H1 (cell line): ENCODE results near the gene TOMM34.

Experiments used
- CTBP2 ChIP-seq: IDR thresholded peaks from 2 replicates; pipeline ENCODE4 v1.7.0; 2011; ENCODE audit warnings: borderline replicate concordance, mild to moderate bottlenecking, moderate library complexity, mixed read lengths, low read length; ENCODE audit not compliant: insufficient read depth, insufficient read length
- CTCF ChIP-seq, 3 experiments: IDR thresholded peaks; 1 replicate in 2 of 3; 2 replicates in 1 of 3; pipeline versions ENCODE4 v1.5.1 to v1.6.1; 2011; ENCODE audit warnings: low read length in 3 of 3, mild to moderate bottlenecking in 3 of 3, inconsistent platforms in 2 of 3, low read depth in 1 of 3, moderate library complexity in 1 of 3; ENCODE audit not compliant: insufficient read depth in 1 of 3; ENCODE audit errors: control extremely low read depth in 1 of 3
- E2F6 ChIP-seq: IDR thresholded peaks from 2 replicates; pipeline ENCODE4 v1.6.1; 2012; ENCODE audit warnings: inconsistent platforms
- MAFK ChIP-seq: IDR thresholded peaks from 2 replicates; pipeline ENCODE4 v1.6.1; 2012; ENCODE audit warnings: low read depth, mild to moderate bottlenecking, improper control_type of control experiment, low read length
- TF ChIP-seq, protein P1 (sequence below): fragments of 300-600 bp; sonication (generic); IDR thresholded peaks from 2 replicates; pipeline ENCODE4 v1.7.1; 2012; ENCODE audit warnings: low read length, moderate library complexity, mild to moderate bottlenecking, inconsistent platforms; ENCODE audit not compliant: insufficient replicate concordance

DNA sequence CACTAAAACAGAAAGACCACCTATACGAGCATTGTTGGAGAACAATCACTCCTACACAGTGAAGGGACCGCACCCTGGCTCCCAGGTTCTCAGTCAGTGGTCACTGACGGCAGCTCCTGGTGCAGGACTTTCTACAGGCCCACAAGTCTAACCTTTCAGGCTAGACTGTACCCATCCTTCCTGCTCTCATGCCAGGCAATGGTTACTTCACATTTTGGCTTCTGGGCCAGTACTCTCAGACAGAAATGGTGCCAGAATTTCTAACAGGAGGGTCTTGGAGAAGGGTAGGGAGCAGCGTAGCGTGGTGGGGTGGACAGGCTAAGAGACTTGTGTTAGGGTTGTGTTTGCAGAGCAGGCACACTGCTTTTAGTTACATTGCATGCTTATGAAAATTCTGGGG, 12.1 kb downstream of the TOMM34 start:
- TF ChIP-seq MAFK (no peak), CTBP2 (no peak), CTCF (IDR thresholded peaks at IDR 0.05; ENCODE audit: control extremely low read depth in 1 of 3, insufficient read depth in 1 of 3, low read depth in 1 of 3, low read length in 3 of 3) (no peak), E2F6 (no peak)
- TF ChIP-seq, protein P1, sequence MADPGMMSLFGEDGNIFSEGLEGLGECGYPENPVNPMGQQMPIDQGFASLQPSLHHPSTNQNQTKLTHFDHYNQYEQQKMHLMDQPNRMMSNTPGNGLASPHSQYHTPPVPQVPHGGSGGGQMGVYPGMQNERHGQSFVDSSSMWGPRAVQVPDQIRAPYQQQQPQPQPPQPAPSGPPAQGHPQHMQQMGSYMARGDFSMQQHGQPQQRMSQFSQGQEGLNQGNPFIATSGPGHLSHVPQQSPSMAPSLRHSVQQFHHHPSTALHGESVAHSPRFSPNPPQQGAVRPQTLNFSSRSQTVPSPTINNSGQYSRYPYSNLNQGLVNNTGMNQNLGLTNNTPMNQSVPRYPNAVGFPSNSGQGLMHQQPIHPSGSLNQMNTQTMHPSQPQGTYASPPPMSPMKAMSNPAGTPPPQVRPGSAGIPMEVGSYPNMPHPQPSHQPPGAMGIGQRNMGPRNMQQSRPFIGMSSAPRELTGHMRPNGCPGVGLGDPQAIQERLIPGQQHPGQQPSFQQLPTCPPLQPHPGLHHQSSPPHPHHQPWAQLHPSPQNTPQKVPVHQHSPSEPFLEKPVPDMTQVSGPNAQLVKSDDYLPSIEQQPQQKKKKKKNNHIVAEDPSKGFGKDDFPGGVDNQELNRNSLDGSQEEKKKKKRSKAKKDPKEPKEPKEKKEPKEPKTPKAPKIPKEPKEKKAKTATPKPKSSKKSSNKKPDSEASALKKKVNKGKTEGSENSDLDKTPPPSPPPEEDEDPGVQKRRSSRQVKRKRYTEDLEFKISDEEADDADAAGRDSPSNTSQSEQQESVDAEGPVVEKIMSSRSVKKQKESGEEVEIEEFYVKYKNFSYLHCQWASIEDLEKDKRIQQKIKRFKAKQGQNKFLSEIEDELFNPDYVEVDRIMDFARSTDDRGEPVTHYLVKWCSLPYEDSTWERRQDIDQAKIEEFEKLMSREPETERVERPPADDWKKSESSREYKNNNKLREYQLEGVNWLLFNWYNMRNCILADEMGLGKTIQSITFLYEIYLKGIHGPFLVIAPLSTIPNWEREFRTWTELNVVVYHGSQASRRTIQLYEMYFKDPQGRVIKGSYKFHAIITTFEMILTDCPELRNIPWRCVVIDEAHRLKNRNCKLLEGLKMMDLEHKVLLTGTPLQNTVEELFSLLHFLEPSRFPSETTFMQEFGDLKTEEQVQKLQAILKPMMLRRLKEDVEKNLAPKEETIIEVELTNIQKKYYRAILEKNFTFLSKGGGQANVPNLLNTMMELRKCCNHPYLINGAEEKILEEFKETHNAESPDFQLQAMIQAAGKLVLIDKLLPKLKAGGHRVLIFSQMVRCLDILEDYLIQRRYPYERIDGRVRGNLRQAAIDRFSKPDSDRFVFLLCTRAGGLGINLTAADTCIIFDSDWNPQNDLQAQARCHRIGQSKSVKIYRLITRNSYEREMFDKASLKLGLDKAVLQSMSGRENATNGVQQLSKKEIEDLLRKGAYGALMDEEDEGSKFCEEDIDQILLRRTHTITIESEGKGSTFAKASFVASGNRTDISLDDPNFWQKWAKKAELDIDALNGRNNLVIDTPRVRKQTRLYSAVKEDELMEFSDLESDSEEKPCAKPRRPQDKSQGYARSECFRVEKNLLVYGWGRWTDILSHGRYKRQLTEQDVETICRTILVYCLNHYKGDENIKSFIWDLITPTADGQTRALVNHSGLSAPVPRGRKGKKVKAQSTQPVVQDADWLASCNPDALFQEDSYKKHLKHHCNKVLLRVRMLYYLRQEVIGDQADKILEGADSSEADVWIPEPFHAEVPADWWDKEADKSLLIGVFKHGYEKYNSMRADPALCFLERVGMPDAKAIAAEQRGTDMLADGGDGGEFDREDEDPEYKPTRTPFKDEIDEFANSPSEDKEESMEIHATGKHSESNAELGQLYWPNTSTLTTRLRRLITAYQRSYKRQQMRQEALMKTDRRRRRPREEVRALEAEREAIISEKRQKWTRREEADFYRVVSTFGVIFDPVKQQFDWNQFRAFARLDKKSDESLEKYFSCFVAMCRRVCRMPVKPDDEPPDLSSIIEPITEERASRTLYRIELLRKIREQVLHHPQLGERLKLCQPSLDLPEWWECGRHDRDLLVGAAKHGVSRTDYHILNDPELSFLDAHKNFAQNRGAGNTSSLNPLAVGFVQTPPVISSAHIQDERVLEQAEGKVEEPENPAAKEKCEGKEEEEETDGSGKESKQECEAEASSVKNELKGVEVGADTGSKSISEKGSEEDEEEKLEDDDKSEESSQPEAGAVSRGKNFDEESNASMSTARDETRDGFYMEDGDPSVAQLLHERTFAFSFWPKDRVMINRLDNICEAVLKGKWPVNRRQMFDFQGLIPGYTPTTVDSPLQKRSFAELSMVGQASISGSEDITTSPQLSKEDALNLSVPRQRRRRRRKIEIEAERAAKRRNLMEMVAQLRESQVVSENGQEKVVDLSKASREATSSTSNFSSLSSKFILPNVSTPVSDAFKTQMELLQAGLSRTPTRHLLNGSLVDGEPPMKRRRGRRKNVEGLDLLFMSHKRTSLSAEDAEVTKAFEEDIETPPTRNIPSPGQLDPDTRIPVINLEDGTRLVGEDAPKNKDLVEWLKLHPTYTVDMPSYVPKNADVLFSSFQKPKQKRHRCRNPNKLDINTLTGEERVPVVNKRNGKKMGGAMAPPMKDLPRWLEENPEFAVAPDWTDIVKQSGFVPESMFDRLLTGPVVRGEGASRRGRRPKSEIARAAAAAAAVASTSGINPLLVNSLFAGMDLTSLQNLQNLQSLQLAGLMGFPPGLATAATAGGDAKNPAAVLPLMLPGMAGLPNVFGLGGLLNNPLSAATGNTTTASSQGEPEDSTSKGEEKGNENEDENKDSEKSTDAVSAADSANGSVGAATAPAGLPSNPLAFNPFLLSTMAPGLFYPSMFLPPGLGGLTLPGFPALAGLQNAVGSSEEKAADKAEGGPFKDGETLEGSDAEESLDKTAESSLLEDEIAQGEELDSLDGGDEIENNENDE = no peak
